Lung (tissue), 16 donors: ENCODE data around the gene DPH6. TPM values are rescaled to one million over a fixed set of nuclear protein-coding genes. Genes with fewer than 3 reads are reported as not detected.
"Not testable (repeated sequence)": the region's sequence is repeated elsewhere in the genome, so short reads cannot be mapped to it uniquely, and the experiment has no call there.

Experiments
- ATAC-seq: fragments of 200-7000 bp; cut with Tn5 transposase; one replicate; pipeline ENCODE4 v1.9.1; 2020; ENCODE audit warnings: moderate number of reproducible peaks; ENCODE audit not compliant: insufficient read depth, low FRiP score
- DNase-seq, 3 donors: peaks; one replicate each; pipeline ENCODE4 v3.0.0-alpha.2; 2013 to 2017
- H3K27ac ChIP-seq, 2 donors: one replicate each; pipeline ENCODE4 v1.5.1; 2013; ENCODE audit warnings: mild to moderate bottlenecking in 2 of 2, moderate library complexity in 2 of 2, control low read depth in 1 of 2, inconsistent platforms in 1 of 2, low read depth in 1 of 2, low read length in 1 of 2
- H3K27me3 ChIP-seq, 3 donors: one replicate each; pipeline ENCODE4 v1.5.1; 2013; ENCODE audit warnings: low read length in 2 of 3; ENCODE audit not compliant: control insufficient read depth in 3 of 3, insufficient read depth in 3 of 3
- H3K36me3 ChIP-seq, 4 donors: one replicate each; pipeline ENCODE4 v1.5.1; 2013; ENCODE audit warnings: low read length in 4 of 4, mild to moderate bottlenecking in 1 of 4, moderate library complexity in 1 of 4; ENCODE audit not compliant: control insufficient read depth in 4 of 4, insufficient read depth in 4 of 4
- H3K4me1 ChIP-seq, 5 donors: one replicate each; pipeline ENCODE4 v1.5.1; 2013; ENCODE audit warnings: low read length in 5 of 5, mild to moderate bottlenecking in 2 of 5, moderate library complexity in 1 of 5; ENCODE audit not compliant: control insufficient read depth in 5 of 5, insufficient read depth in 5 of 5
- H3K4me3 ChIP-seq: one replicate; pipeline ENCODE4 v1.5.1; 2013; ENCODE audit warnings: mild to moderate bottlenecking, control low read depth, moderate library complexity
- H3K9ac ChIP-seq, 2 donors: one replicate each; pipeline ENCODE4 v1.5.1; 2013; ENCODE audit warnings: low read length in 2 of 2, control low read depth in 1 of 2; ENCODE audit not compliant: insufficient read depth in 1 of 2
- H3K9me3 ChIP-seq, 4 donors: one replicate each; pipeline ENCODE4 v1.5.1; 2013; ENCODE audit warnings: low read length in 3 of 4, mild to moderate bottlenecking in 1 of 4, moderate library complexity in 1 of 4; ENCODE audit not compliant: control insufficient read depth in 4 of 4, insufficient read depth in 3 of 4
- CTCF ChIP-seq: IDR thresholded peaks from 2 replicates; pipeline ENCODE4 v1.5.1; 2012; ENCODE audit warnings: mild to moderate bottlenecking; ENCODE audit errors: control extremely low read depth, extremely low read depth
- WGBS, 2 donors: extraction: QIAGEN DNeasy Blood & Tissue Kit; methylation state at CpG; one replicate each; pipeline ENCODE4 v1.1.7; 2013; 5-methylcytosine and 5-hydroxymethylcytosine counted together
- long read RNA-seq, 5 donors: transcript quantifications; one replicate each; lab custom pipeline, GENCODE V29; 2026
- polyA plus RNA-seq, 2 donors: library from polyadenylated mRNA; stranded (reverse); fragments of 200-250 nt; gene quantifications; one replicate each; pipeline ENCODE4 v1.2.1, GENCODE V29; 2013
- total RNA-seq, 2 donors: library from RNA; depleted of rRNA in 1 of 2; stranded (reverse); fragments of >200 nt in 1 of 2; gene quantifications; one replicate each; pipeline ENCODE4 v1.2.1, GENCODE V29; 2014 to 2021
- donor health status: control.
- donor health status: control.
- donor health status: Bipolar disorder and iron deficiency.
- donor health status: healthy.
- donor health status: DM: yes; HTN: yes; CAD: no.

DPH6 gene
- 10 to 100 TPM; 20.9 to 55.1 TPM for total RNA-seq
- polyA plus RNA-seq = 1 to 10 TPM; 5.5 to 8.7 TPM
- long read RNA-seq, donor 1, partial matches to known transcripts = 0 of 2 reads
- long read RNA-seq, donor 1, other reads (novel, unspliced or antisense) = 0 of 2 reads
- long read RNA-seq, donor 2 = 0 reads
- long read RNA-seq, donor 3, partial matches to known transcripts = 0 of 2 reads
- long read RNA-seq, donor 3, other reads (novel, unspliced or antisense) = 0 of 2 reads
- long read RNA-seq, donor 4 = 0 reads
- long read RNA-seq, donor 5, partial matches to known transcripts = 0 of 4 reads
- long read RNA-seq, donor 5, other reads (novel, unspliced or antisense) = 0 of 4 reads

GRCh38 chr15:35545824-35546510 is at the start of gene DPH6:
Gene DPH6, minus strand, starts transcription at chr15:35546165. Its CDS starts 24 bp downstream, at chr15:35546141.
- no peak for TF ChIP-seq CTCF
- Histone ChIP-seq H3K4me3 (peak within 1 kb of the TSS; percentile 93), H3K27me3 (no peaks in the 10 kb centered on the region), H3K36me3 (no peaks in the 10 kb centered on the region), H3K27ac (peak within 1 kb of the TSS; percentile 98 to 99), H3K9ac (peak within 1 kb of the TSS; percentile 74 to 98), H3K9me3 (no peaks in the 10 kb centered on the region), H3K4me1 (peaks cover 0 to 15% (median 3%) of the 10 kb centered on the region in 5 donors)
- DNase-seq (peak; percentile 92 to 94 (median 93)), ATAC-seq (peak; percentile 91)
- WGBS, 2 donors = 0% methylated on average over 57 to 66 of the region's 66 CpGs

GRCh38 chr15:35595656-35596055 is 49.7 kb upstream of the DPH6 start:
- H3K27ac ChIP-seq = no peak overlapping the region
- ATAC-seq (no peak), DNase-seq (no peak)
- WGBS, 2 donors = 73 to 76% methylated on average over 1 of the region's 1 CpG
- H3K27me3 ChIP-seq = no peaks in the 10 kb centered on the region
- H3K9ac ChIP-seq = no peak overlapping the region
- no peak overlapping the region for H3K4me3 ChIP-seq
- H3K36me3 ChIP-seq = no peaks in the 10 kb centered on the region
- H3K4me1 ChIP-seq = no peaks in the 10 kb centered on the region
- no peaks in the 10 kb centered on the region for H3K9me3 ChIP-seq
- no peak for TF ChIP-seq CTCF

GRCh38 chr15:35591987-35592386 is 46.0 kb upstream of the DPH6 start:
- not testable (repeated sequence) for H3K27ac ChIP-seq, H3K9ac ChIP-seq, H3K4me3 ChIP-seq, H3K9me3 ChIP-seq, H3K4me1 ChIP-seq, ATAC-seq, DNase-seq, H3K36me3 ChIP-seq, H3K27me3 ChIP-seq
- 84 to 85% methylated on average over 2 of the region's 2 CpGs for WGBS, 2 donors

- Histone ChIP-seq H3K9me3 (no peaks in the 10 kb centered on the region), H3K4me1 (no peaks in the 10 kb centered on the region), H3K36me3 (no peaks in the 10 kb centered on the region), H3K4me3 (no peak overlapping the region), H3K27ac (peak overlapping the region in 1 of 2 donors; percentile 89), H3K9ac (no peak overlapping the region), H3K27me3 (no peaks in the 10 kb centered on the region)
- no peak for ATAC-seq
- TF ChIP-seq CTCF = no peak
- 50 to 73% methylated on average over 1 of the region's 1 CpG for WGBS, 2 donors
- peak in 1 of 3 donors; percentile 34 for DNase-seq
These were observed 38.0 kb upstream of the DPH6 start for GRCh38 chr15:35583863-35584528.
